ENCODE data around the gene SCYGR6. TPM values are rescaled to one million over a fixed set of nuclear protein-coding genes. Genes with fewer than 3 reads are reported as not detected.

The SCYGR6 gene
- total and polyA plus RNA-seq, 2 of the 8 experiments (the other 6 are each of a cell fraction or from before 2014, with no cell fraction given), result not detected

- DNase-seq (ENCODE audit: low read depth in 1 of 2, low spot score in 2 of 2) (no peak), FAIRE-seq (no peak)
- Histone ChIP-seq H3K4ac (replicated peaks; ENCODE audit: insufficient read length, low read depth, low read length) (no peak within 1 kb of the TSS), H2BK12ac (ENCODE audit: low read depth, low read length) (no peak within 1 kb of the TSS), H2BK15ac (ENCODE audit: low read length) (no peak within 1 kb of the TSS), H3K27ac (ENCODE audit: low read depth, low read length) (no peak within 1 kb of the TSS), H3K23ac (ENCODE audit: insufficient read length) (no peak within 1 kb of the TSS), H4K20me1 (replicated peaks in 1 of 2; ENCODE audit: control insufficient read depth in 1 of 2, insufficient read depth in 2 of 2, low read length in 2 of 2) (no peaks in the 10 kb centered on the region), H2AK5ac (ENCODE audit: low read depth, low read length) (no peak within 1 kb of the TSS), H3K4me3 (ENCODE audit: extremely low read depth in 1 of 4, insufficient read depth in 2 of 4, low read depth in 3 of 4, low read length in 4 of 4) (no peak within 1 kb of the TSS), H3K79me1 (ENCODE audit: low read depth, low read length) (no peaks in the 10 kb centered on the region), H3K14ac (ENCODE audit: insufficient read length) (no peak within 1 kb of the TSS), H2BK20ac (ENCODE audit: low read length) (no peak within 1 kb of the TSS), H2BK5ac (ENCODE audit: low read depth, low read length) (no peak within 1 kb of the TSS), H3K9me3 (ENCODE audit: insufficient read depth in 2 of 2, low read depth in 1 of 2, low read length in 1 of 2) (no peaks in the 10 kb centered on the region), H4K5ac (ENCODE audit: insufficient read length, low read depth, low read length) (no peak within 1 kb of the TSS), H3K36me3 (ENCODE audit: control insufficient read depth in 2 of 4, insufficient read depth in 4 of 4, low read length in 3 of 4) (no peaks in the 10 kb centered on the region), H3K9ac (replicated peaks in 1 of 4; ENCODE audit: extremely low read depth in 1 of 4, low read depth in 3 of 4, low read length in 3 of 4) (no peak within 1 kb of the TSS), H3K23me2 (ENCODE audit: low read depth, low read length) (no peaks in the 10 kb centered on the region), H4K91ac (replicated peaks; ENCODE audit: insufficient read length, low read length) (no peak within 1 kb of the TSS), H3K27me3 (replicated peaks in 1 of 4; ENCODE audit: control insufficient read depth in 3 of 4, extremely low read depth in 1 of 4, insufficient read depth in 3 of 4, low read length in 3 of 4) (no peaks in the 10 kb centered on the region), H4K8ac (ENCODE audit: extremely low read depth, insufficient read depth, low read length) (no peak within 1 kb of the TSS), H2BK120ac (replicated peaks; ENCODE audit: low read depth, low read length) (no peak within 1 kb of the TSS), H3K56ac (replicated peaks; ENCODE audit: insufficient read length, low read depth, low read length) (no peak within 1 kb of the TSS), H2AFZ (ENCODE audit: low read length) (peak within 1 kb of the TSS; percentile 44; the same call in 1 of the 2 replicates), H3K18ac (ENCODE audit: extremely low read depth, low read length) (no peak within 1 kb of the TSS), H3K4me1 (replicated peaks in 1 of 4; ENCODE audit: control insufficient read depth in 3 of 4, insufficient read depth in 4 of 4, low read length in 3 of 4) (peaks cover 0 to 3% (median under 1%) of the 10 kb centered on the region in 4 experiments; a peak in 1 of 7 replicates), H3K4me2 (ENCODE audit: insufficient read depth in 1 of 2, low read depth in 2 of 2, low read length in 2 of 2) (no peak within 1 kb of the TSS), H3K79me2 (ENCODE audit: control insufficient read depth in 1 of 2, insufficient read depth in 2 of 2, low read length in 2 of 2) (no peaks in the 10 kb centered on the region)
- ChIA-PET CTCF (ENCODE audit: partially characterized antibody) (interaction anchor here (1.2 to 5.0 kb wide), 5 partner anchors 11 to 115 kb away, joined by 3 to 44 read pairs (median 4); no protein-coding TSS in a partner anchor), POLR2A (ENCODE audit: partially characterized antibody) (no interaction called here)
- 94% methylated on average over 5 of the region's 9 CpGs; no CpG with 5 or more reads in 1 of the 2 experiments for WGBS, 2 experiments (ENCODE audit: extremely low coverage in 1 of 2, insufficient coverage in 1 of 2, insufficient read length in 1 of 2, insufficient replicate concordance in 2 of 2, low coverage in 1 of 2, low lambda C conversion rate in 2 of 2, missing lambda C conversion rate in 1 of 2)
- TF ChIP-seq CHD2 (IDR thresholded peaks at IDR 0.05; ENCODE audit: low read length), result no peak
- TF ChIP-seq EZH2 (IDR thresholded peaks at IDR 0.05; ENCODE audit: low read depth, low read length, severe bottlenecking), result no peak
- no peak for TF ChIP-seq GABPA (IDR thresholded peaks at IDR 0.05; ENCODE audit: borderline replicate concordance, insufficient read depth, low read length)
- no peak for TF ChIP-seq PHF8 (conservative IDR thresholded peaks at IDR 0.05; ENCODE audit: low read depth, low read length)
- TF ChIP-seq SRF (IDR thresholded peaks at IDR 0.05; ENCODE audit: low read depth, low read length), result no peak
- no peak for TF ChIP-seq BCL11A (IDR thresholded peaks at IDR 0.05; ENCODE audit: low read depth in 2 of 2, low read length in 2 of 2)
- no peak for TF ChIP-seq SIN3A (conservative IDR thresholded peaks at IDR 0.05 in 1 of 2, IDR thresholded peaks at IDR 0.05 in 1 of 2; ENCODE audit: low read depth in 1 of 2, low read length in 2 of 2)
- TF ChIP-seq GTF2F1 (IDR thresholded peaks at IDR 0.05; ENCODE audit: borderline replicate concordance, low read depth, low read length), result no peak
- TF ChIP-seq SUZ12 (IDR thresholded peaks at IDR 0.05; ENCODE audit: low read length), result no peak
- no peak for TF ChIP-seq ATF3 (IDR thresholded peaks at IDR 0.05; ENCODE audit: insufficient read depth, low read depth, low read length)
- no peak for TF ChIP-seq KDM4A (IDR thresholded peaks at IDR 0.05; ENCODE audit: low read depth, low read length, severe bottlenecking)
- TF ChIP-seq MAX (IDR thresholded peaks at IDR 0.05), result no peak
- no peak for TF ChIP-seq CEBPB (IDR thresholded peaks at IDR 0.05; ENCODE audit: low read depth, low read length)
These were observed 21.0 kb upstream of the SCYGR6 start, which contains the start of gene SCYGR8 for GRCh38 chr2:227745594-227745993. TSS of gene SCYGR8 (plus strand) at chr2:227745894. CDS start at chr2:227745894, 0 bp downstream.

Data from H1 (cell line).